MG63 (cell line): ENCODE data around the gene CSF3R. TPM values are rescaled to one million over a fixed set of nuclear protein-coding genes. Genes with fewer than 3 reads are reported as not detected.
A peak's percentile ranks its signal among the peaks of the same experiment; 100 is the strongest.

Experiments
- DNase-seq: peaks from one replicate; pipeline ENCODE4 v3.0.0-alpha.2; 2020
- H3K27me3 ChIP-seq: fragments of 250-450 bp; sonication (Bioruptor Pico); 2 replicates; pipeline ENCODE4 v1.5.1; 2020; ENCODE audit warnings: mild to moderate bottlenecking, moderate library complexity
- H3K36me3 ChIP-seq: fragments of 250-450 bp; sonication (Bioruptor Pico); 2 replicates; pipeline ENCODE4 v1.5.1; 2020; ENCODE audit warnings: mild to moderate bottlenecking, moderate library complexity
- H3K4me3 ChIP-seq: fragments of 250-450 bp; sonication (Bioruptor Pico); 2 replicates; pipeline ENCODE4 v1.5.1; 2020; ENCODE audit warnings: mild to moderate bottlenecking, moderate library complexity
- H3K9me3 ChIP-seq: fragments of 250-450 bp; sonication (Bioruptor Pico); 2 replicates; pipeline ENCODE4 v1.5.1; 2020; ENCODE audit warnings: mild to moderate bottlenecking, moderate library complexity
- total RNA-seq: library from RNA; depleted of rRNA; stranded (reverse); fragments of >200 nt; shearing (Covaris generic); gene quantifications from 2 replicates; pipeline ENCODE4 v1.2.3, GENCODE V29; 2014; ENCODE audit warnings: low replicate concordance

CSF3R gene
- total RNA-seq, 1 experiment from 2014 or later, result not detected

- DNase-seq, result no peak
- H3K36me3 ChIP-seq, result peaks cover 35% of the 10 kb centered on the region
- no peaks in the 10 kb centered on the region for H3K9me3 ChIP-seq
- H3K4me3 ChIP-seq, result no peak overlapping the region
- no peaks in the 10 kb centered on the region for H3K27me3 ChIP-seq
These were observed 28.9 kb downstream of the CSF3R start for GRCh38 chr1:36453600-36454388.

DNA sequence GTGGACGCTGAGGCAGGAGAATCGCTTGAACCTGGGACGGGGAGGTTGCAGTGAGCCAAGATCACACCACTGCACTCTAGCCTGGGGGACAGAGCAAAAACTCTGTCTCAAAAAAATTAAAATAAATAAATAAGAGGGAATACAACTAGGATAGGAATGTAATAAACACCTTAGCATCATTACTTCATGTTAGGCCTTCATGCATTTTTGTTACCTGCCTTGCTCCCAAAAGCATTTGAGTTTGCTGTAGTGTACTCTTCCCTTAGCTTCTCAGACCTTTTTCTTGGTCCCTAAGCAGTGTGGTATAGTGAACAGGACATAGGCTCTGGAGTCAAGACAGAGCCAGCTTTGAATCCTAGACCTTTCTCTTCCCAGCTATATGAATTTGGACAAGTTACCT lies 29.7 kb downstream of the CSF3R start:
- DNase-seq, result no peak
- no peaks in the 10 kb centered on the region for H3K27me3 ChIP-seq
- no peaks in the 10 kb centered on the region for H3K9me3 ChIP-seq
- H3K4me3 ChIP-seq, result no peak overlapping the region
- H3K36me3 ChIP-seq, result peaks cover 30% of the 10 kb centered on the region

DNA sequence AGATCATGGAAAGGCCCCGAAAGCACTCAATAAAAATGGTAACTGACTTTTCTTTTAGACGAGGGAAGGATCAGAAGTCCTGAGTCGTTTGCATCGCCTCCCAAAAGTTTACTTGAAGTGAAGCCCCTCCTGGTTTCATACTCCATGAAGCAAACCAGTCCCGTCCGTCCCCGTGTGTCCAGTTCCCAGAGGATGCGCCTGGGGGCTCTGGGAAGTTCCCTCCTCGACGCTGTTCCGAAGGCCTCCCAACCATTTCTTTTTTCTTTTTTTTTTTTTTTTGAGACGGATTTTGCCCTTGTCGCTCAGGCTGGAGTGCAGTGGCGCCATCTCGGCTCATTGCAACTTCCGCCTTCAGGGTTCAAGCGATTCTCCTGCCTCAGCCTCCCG lies 31.8 kb downstream of the CSF3R start:
- Histone ChIP-seq H3K4me3 (peak overlapping the region; percentile 75), H3K27me3 (no peaks in the 10 kb centered on the region), H3K9me3 (no peaks in the 10 kb centered on the region), H3K36me3 (peaks cover 14% of the 10 kb centered on the region)
- no peak for DNase-seq

DNA sequence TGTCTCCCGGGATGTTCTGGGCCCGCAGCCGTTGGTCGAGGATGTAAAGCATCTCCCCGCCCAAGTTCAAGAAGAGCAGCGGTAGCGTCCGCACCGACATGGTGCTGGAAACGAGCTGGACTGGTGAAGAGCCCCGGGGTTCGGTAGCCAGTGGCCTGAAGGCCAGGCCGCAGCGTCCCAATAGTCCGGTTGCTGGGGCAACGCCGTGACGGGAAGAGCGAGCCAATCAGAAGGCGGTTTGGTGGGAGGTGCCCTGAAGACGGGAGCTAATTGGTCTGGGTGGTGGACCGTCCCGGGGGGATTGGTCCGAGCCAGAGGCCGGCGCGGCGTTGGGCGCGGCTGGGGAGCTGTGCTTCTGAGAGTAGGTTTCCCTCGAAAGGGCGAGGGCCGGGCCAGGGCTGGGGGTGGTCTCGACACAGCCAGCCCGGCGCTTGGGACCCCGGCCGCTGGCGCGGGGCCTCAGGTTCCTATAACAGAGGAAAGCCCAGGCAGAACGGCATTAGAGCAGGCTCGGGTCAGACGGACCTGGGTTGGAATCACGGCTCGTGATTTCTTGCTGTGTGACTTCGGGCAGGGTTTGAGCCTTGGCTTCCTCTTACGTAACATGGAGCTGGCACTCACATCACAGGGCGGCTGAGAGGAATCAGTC lies 32.3 kb downstream of the CSF3R start, which contains the start of gene OSCP1:
TSS of gene OSCP1 (minus strand) at position 182 of the 649 bp plus-strand sequence. CDS start at position 100, 82 bp downstream.
- Histone ChIP-seq H3K36me3 (peaks cover 9% of the 10 kb centered on the region), H3K9me3 (no peaks in the 10 kb centered on the region), H3K4me3 (peak within 1 kb of the TSS; percentile 75), H3K27me3 (no peaks in the 10 kb centered on the region)
- DNase-seq, result peak; percentile 94

- no peak overlapping the region for H3K4me3 ChIP-seq
- no peaks in the 10 kb centered on the region for H3K9me3 ChIP-seq
- H3K27me3 ChIP-seq, result no peaks in the 10 kb centered on the region
- H3K36me3 ChIP-seq, result no peaks in the 10 kb centered on the region
- DNase-seq, result no peak
These were observed 34.1 kb downstream of the CSF3R start for GRCh38 chr1:36448530-36449056.

DNA sequence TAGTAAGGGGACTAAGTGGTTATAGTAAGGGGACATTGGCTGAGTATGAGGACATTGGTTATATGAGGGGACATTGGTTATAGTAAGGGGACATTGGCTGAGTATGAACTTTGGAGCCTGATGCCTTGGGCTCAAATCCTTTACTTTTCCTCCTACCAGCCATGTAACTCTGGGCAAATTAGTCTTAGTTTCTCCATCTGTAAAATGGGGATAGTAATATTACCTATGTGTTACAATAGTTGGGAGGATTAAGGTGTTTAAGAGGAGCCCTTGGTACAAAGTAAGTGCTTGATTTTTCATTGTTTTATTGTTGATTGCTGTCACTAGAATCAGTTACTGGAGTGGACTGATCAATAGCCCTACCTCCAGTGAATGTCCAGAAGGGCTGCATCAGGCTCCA lies 35.3 kb downstream of the CSF3R start:
- H3K27me3 ChIP-seq, result no peaks in the 10 kb centered on the region
- H3K4me3 ChIP-seq, result no peak overlapping the region
- no peaks in the 10 kb centered on the region for H3K9me3 ChIP-seq
- no peak for DNase-seq
- no peaks in the 10 kb centered on the region for H3K36me3 ChIP-seq

- Histone ChIP-seq H3K9me3 (no peaks in the 10 kb centered on the region), H3K27me3 (no peaks in the 10 kb centered on the region), H3K4me3 (no peak overlapping the region), H3K36me3 (no peaks in the 10 kb centered on the region)
- DNase-seq, result no peak
These were observed 36.0 kb downstream of the CSF3R start for GRCh38 chr1:36446746-36447145.

DNA sequence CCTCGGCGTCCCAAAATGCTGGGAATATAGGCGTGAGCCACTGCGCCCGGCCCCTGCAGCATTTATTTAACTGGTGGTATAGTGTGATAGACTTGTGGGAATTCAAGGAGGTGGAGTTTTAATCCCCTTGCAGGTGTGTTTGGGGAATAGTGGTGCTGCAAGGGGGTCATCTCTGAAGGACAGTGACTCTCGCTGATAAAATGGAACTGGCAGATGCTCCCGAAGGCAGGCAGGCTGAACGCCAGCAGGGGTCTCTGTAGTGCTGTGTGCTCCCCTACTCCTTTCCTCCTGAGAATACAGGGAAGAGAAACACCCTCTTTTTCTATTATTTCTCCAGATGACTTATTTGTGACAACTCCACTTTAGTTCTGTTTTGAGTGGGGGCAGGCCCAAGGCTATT lies 36.4 kb downstream of the CSF3R start:
- Histone ChIP-seq H3K4me3 (no peak overlapping the region), H3K27me3 (no peaks in the 10 kb centered on the region), H3K36me3 (no peaks in the 10 kb centered on the region), H3K9me3 (no peaks in the 10 kb centered on the region)
- DNase-seq, result no peak

DNA sequence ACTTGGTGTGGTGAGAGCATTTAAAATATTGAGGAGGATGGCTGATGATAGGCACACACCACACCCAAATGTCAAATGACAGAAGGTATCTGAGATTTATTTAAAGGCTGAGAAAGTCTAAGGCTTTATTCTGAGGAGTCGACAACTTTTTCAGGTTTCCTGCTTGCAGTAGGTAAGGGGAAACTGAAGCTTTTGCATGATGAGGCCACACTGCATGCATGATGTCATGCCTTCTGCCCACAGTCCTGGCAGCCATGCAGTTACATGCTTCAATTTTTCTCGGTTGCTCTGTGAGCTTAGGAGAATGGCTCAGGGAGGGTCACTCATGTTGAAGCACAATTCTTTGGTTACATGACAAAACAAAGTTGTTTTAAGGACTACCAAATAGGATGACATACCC lies 39.4 kb downstream of the CSF3R start:
- no peaks in the 10 kb centered on the region for H3K9me3 ChIP-seq
- DNase-seq, result no peak
- H3K36me3 ChIP-seq, result no peaks in the 10 kb centered on the region
- H3K4me3 ChIP-seq, result no peak overlapping the region
- no peaks in the 10 kb centered on the region for H3K27me3 ChIP-seq

GRCh38 chr1:36442337-36442736 lies 40.4 kb downstream of the CSF3R start:
- Histone ChIP-seq H3K36me3 (no peaks in the 10 kb centered on the region), H3K9me3 (no peaks in the 10 kb centered on the region), H3K27me3 (no peaks in the 10 kb centered on the region), H3K4me3 (no peak overlapping the region)
- DNase-seq, result no peak

GRCh38 chr1:36440646-36441045 lies 42.1 kb downstream of the CSF3R start:
- Histone ChIP-seq H3K4me3 (no peak overlapping the region), H3K27me3 (no peaks in the 10 kb centered on the region), H3K36me3 (no peaks in the 10 kb centered on the region; the same call in 1 of the 2 replicates), H3K9me3 (no peaks in the 10 kb centered on the region)
- no peak for DNase-seq

GRCh38 chr1:36440044-36440443 lies 42.7 kb downstream of the CSF3R start:
- no peaks in the 10 kb centered on the region for H3K27me3 ChIP-seq
- H3K4me3 ChIP-seq, result no peak overlapping the region
- H3K36me3 ChIP-seq, result no peaks in the 10 kb centered on the region; the same call in 1 of the 2 replicates
- DNase-seq, result no peak
- H3K9me3 ChIP-seq, result no peaks in the 10 kb centered on the region

GRCh38 chr1:36438715-36439114 lies 44.0 kb downstream of the CSF3R start:
- Histone ChIP-seq H3K4me3 (no peak overlapping the region), H3K36me3 (no peaks in the 10 kb centered on the region; the same call in 1 of the 2 replicates), H3K9me3 (no peaks in the 10 kb centered on the region), H3K27me3 (no peaks in the 10 kb centered on the region)
- no peak for DNase-seq

DNA sequence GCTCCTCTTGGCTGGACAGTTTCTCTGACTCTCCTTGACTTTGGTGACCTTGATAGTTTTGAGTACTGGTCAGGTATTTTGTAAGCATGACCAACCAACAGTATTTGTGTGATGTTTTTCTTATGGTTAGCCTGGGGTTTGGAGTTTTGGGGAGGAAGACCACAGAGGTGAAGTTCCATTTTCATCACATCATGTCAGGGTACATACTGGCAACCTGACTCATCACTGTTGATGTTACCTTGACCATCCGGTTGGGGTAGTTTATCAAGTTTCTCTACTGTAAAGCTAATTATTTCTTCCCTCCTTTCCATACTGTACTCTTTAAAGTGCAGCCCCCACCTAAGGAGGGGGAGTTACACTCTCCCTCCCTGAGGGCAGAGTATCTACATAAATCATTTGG lies 45.9 kb downstream of the CSF3R start:
- DNase-seq, result no peak
- Histone ChIP-seq H3K27me3 (no peaks in the 10 kb centered on the region), H3K36me3 (no peaks in the 10 kb centered on the region; the same call in 1 of the 2 replicates), H3K4me3 (no peak overlapping the region), H3K9me3 (no peaks in the 10 kb centered on the region)

- Histone ChIP-seq H3K27me3 (no peaks in the 10 kb centered on the region), H3K9me3 (no peaks in the 10 kb centered on the region), H3K36me3 (no peaks in the 10 kb centered on the region; the same call in 1 of the 2 replicates), H3K4me3 (no peak overlapping the region)
- no peak for DNase-seq
These were observed 49.6 kb downstream of the CSF3R start for GRCh38 chr1:36433102-36433501.

DNA sequence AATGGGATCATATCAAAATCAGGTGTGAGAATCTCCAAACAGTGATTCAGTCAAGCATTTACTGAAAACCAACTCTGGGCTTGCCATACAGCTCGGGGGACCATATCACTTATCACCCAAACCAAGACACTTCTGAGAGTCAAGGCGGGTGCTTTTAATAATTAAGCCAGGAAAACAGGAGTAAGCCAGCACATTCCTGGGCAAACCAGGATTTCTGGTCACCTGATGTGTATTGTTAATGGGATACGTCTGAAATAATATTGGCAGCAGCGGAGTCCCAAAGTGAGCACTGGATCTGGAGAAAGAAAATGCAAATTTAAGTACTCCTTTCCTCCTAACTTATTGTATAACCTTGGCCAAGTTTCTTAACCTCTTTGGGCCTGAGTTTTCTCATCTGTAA lies 50.1 kb downstream of the CSF3R start:
- Histone ChIP-seq H3K4me3 (no peak overlapping the region), H3K27me3 (no peaks in the 10 kb centered on the region), H3K36me3 (no peaks in the 10 kb centered on the region; the same call in 1 of the 2 replicates), H3K9me3 (no peaks in the 10 kb centered on the region)
- no peak for DNase-seq

- no peaks in the 10 kb centered on the region for H3K9me3 ChIP-seq
- H3K27me3 ChIP-seq, result no peaks in the 10 kb centered on the region
- H3K4me3 ChIP-seq, result no peak overlapping the region
- H3K36me3 ChIP-seq, result peaks cover 15% of the 10 kb centered on the region
- DNase-seq, result no peak
These were observed 56.9 kb downstream of the CSF3R start for GRCh38 chr1:36425791-36426190.
